ENCODE results near the gene MTREX. TPM values are rescaled to one million over a fixed set of nuclear protein-coding genes. Genes with fewer than 3 reads are reported as not detected.

The MTREX gene
- total and polyA plus RNA-seq, 10 of the 15 experiments (the other 5 are each of a cell fraction or from before 2014, with no cell fraction given), result 20.1 to 102 (median 49.0) TPM

DNA sequence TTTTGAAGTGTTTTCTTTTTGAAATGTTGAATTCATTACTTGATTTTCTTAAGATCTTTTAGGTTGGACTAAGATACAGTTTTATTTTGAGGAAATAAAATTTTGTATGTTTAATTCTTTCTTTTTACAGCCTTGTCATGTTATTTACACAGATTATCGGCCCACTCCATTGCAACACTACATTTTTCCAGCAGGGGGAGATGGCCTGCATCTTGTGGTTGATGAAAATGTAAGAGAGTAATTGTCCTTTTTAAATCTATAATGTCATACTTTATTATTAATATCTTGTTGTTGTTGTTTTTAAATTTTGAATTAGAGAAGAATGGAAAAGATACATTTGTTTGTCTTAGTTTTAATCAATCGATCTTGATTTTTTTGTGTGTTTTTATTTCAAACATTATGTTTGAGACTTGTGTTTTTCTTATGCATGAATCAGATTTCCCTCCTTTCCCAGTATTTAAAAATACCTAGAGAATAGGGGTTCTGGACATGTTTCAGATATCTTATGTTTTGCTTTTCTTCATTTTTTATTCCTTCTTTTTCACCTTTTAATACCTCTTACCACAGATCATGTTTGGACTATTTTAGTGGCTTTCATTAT, 36.7 kb downstream of the MTREX start:
- no peak overlapping the region for H3K9ac ChIP-seq (ENCODE audit: control insufficient read depth, insufficient read depth, low read length)
- no peak overlapping the region for H2AFZ ChIP-seq (ENCODE audit: control insufficient read depth, low read depth, low read length)
- ATAC-seq (peak; percentile 68; the same call in 2 of the 3 replicates), DNase-seq (ENCODE audit: low read depth, low spot score) (no peak), FAIRE-seq (peak; percentile 69)
- no peaks in the 10 kb centered on the region for H3K9me3 ChIP-seq (replicated peaks; ENCODE audit: control insufficient read depth, insufficient read depth, low read length)
- no peaks in the 10 kb centered on the region for H3K4me1 ChIP-seq (ENCODE audit: control insufficient read depth, insufficient read depth, low read length)
- no peaks in the 10 kb centered on the region for H4K20me1 ChIP-seq (ENCODE audit: control insufficient read depth, insufficient read depth)
- H3K79me2 ChIP-seq (ENCODE audit: control insufficient read depth, insufficient read depth, low read length), result no peaks in the 10 kb centered on the region; the same call in 1 of the 2 replicates
- CTCF ChIA-PET, result interaction anchor here (0.9 to 3.9 kb wide), 5 partner anchors 15 to 348 kb away, joined by 3 to 31 read pairs (median 3); no protein-coding TSS in a partner anchor
- in situ Hi-C loops (cut with MboI), result loop anchor here (10.0 kb wide), 1 partner anchor 340 kb away; no protein-coding TSS in a partner anchor
- no peak overlapping the region for H3K4me2 ChIP-seq (ENCODE audit: control insufficient read depth, insufficient read depth)
- WGBS (ENCODE audit: insufficient coverage, insufficient replicate concordance, low lambda C conversion rate, missing lambda C conversion rate), result 63% methylated on average over 2 of the region's 2 CpGs
- RAD21 ChIA-PET (ENCODE audit: unreplicated experiment), result interaction anchor here (3.0 kb wide), 1 partner anchor 347 kb away, joined by 16 read pairs; no protein-coding TSS in a partner anchor
- intact Hi-C loops (cut with micrococcal nuclease; ENCODE audit: unreplicated experiment), result loop anchor here (1.0 to 10.0 kb wide), 2 partner anchors 190 to 350 kb away; partner anchors contain the start of gene PLPP1
- BruUV-seq (replicated peaks), result no TSS peak
- H3K4me3 ChIP-seq, result no peak overlapping the region
- POLR2A ChIA-PET, result no interaction called here
- SMC1A ChIA-PET (ENCODE audit: uncharacterized antibody, unreplicated experiment), result interaction anchor here (0.9 to 1.5 kb wide), 4 partner anchors 24 to 856 kb away, joined by 3 to 5 read pairs (median 3); no protein-coding TSS in a partner anchor
- H3K27me3 ChIP-seq (replicated peaks in 1 of 2; ENCODE audit: control insufficient read depth in 2 of 2, insufficient read depth in 2 of 2, low read length in 1 of 2), result no peaks in the 10 kb centered on the region
- H3K27ac ChIP-seq (ENCODE audit: control insufficient read depth, insufficient read depth), result no peak overlapping the region
- TF ChIP-seq TAF1 (IDR thresholded peaks at IDR 0.05; ENCODE audit: borderline replicate concordance, low read depth, low read length) (no peak), FOXM1 (IDR thresholded peaks at IDR 0.05; ENCODE audit: low read depth, low read length) (no peak), ZNF592 (IDR thresholded peaks at IDR 0.05) (0 out of 2 replicates have a peak, but pooled peaks have one; percentile 17), ZNF622 (IDR thresholded peaks at IDR 0.05) (no peak), PAX5 (IDR thresholded peaks at IDR 0.05; ENCODE audit: borderline replicate concordance, low read depth, low read length) (no peak), RUNX3 (IDR thresholded peaks at IDR 0.05; ENCODE audit: low read length) (peak; percentile 87), SMC3 (IDR thresholded peaks at IDR 0.05; ENCODE audit: borderline replicate concordance, low read length) (peak; percentile 70; the same call in 1 of the 2 replicates), JUNB (IDR thresholded peaks at IDR 0.05) (no peak), YY1 (IDR thresholded peaks at IDR 0.05; ENCODE audit: low read depth, low read length) (0 out of 2 replicates have a peak, but pooled peaks have one; percentile 25), RAD21 (IDR thresholded peaks at IDR 0.05; ENCODE audit: insufficient read depth, low read depth, low read length) (peak; percentile 72), NKRF (conservative IDR thresholded peaks at IDR 0.05) (no peak), HSF1 (IDR thresholded peaks at IDR 0.05; ENCODE audit: low read depth, low read length) (no peak)
- TF ChIP-seq, protein P1, sequence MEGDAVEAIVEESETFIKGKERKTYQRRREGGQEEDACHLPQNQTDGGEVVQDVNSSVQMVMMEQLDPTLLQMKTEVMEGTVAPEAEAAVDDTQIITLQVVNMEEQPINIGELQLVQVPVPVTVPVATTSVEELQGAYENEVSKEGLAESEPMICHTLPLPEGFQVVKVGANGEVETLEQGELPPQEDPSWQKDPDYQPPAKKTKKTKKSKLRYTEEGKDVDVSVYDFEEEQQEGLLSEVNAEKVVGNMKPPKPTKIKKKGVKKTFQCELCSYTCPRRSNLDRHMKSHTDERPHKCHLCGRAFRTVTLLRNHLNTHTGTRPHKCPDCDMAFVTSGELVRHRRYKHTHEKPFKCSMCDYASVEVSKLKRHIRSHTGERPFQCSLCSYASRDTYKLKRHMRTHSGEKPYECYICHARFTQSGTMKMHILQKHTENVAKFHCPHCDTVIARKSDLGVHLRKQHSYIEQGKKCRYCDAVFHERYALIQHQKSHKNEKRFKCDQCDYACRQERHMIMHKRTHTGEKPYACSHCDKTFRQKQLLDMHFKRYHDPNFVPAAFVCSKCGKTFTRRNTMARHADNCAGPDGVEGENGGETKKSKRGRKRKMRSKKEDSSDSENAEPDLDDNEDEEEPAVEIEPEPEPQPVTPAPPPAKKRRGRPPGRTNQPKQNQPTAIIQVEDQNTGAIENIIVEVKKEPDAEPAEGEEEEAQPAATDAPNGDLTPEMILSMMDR (IDR thresholded peaks at IDR 0.05 in 2 of 3, conservative IDR thresholded peaks at IDR 0.05 in 1 of 3; ENCODE audit: control insufficient read depth in 2 of 3, extremely low read depth in 1 of 3, insufficient read depth in 1 of 3, low read depth in 3 of 3, low read length in 3 of 3), result peak; percentile 67 to 75 (median 74)
- peaks cover 7 to 36% of the 10 kb centered on the region in 2 experiments for H3K36me3 ChIP-seq (ENCODE audit: control insufficient read depth in 2 of 2, insufficient read depth in 2 of 2, low read length in 1 of 2)
